BLaER1 (cell line): ENCODE data around the gene KCNJ6.
"Not testable (repeated sequence)": the region's sequence is repeated elsewhere in the genome, so short reads cannot be mapped to it uniquely, and the experiment has no call there.

Source experiments
- H3K27ac ChIP-seq: shearing (Covaris generic); formaldehyde crosslinking; 2 replicates; pipeline ENCODE4 v1.8.1; 2022
- H3K27me3 ChIP-seq: shearing (Covaris generic); formaldehyde crosslinking; 2 replicates; pipeline ENCODE4 v1.8.1; 2022
- H3K36me3 ChIP-seq: shearing (Covaris generic); formaldehyde crosslinking; 2 replicates; pipeline ENCODE4 v1.8.1; 2022
- H3K4me1 ChIP-seq: shearing (Covaris generic); formaldehyde crosslinking; 2 replicates; pipeline ENCODE4 v1.8.1; 2022
- H3K4me2 ChIP-seq: shearing (Covaris generic); formaldehyde crosslinking; 2 replicates; pipeline ENCODE4 v1.8.1; 2022
- H3K4me3 ChIP-seq: shearing (Covaris generic); formaldehyde crosslinking; 2 replicates; pipeline ENCODE4 v1.8.1; 2022
- H3K9ac ChIP-seq: shearing (Covaris generic); formaldehyde crosslinking; 2 replicates; pipeline ENCODE4 v1.8.1; 2022
- H3K9me3 ChIP-seq: shearing (Covaris generic); formaldehyde crosslinking; 2 replicates; pipeline ENCODE4 v1.8.1; 2022
- H4K20me1 ChIP-seq: shearing (Covaris generic); formaldehyde crosslinking; 2 replicates; pipeline ENCODE4 v1.8.1; 2022
- Cebpa-rat ChIP-seq: shearing (Covaris generic); IDR thresholded peaks from 2 replicates; pipeline ENCODE4 v1.8.1; 2022

KCNJ6 gene

GRCh38 chr21:37937668-37938067, 21.4 kb upstream of the KCNJ6 start:
- H3K4me1 ChIP-seq = no peaks in the 10 kb centered on the region
- no peaks in the 10 kb centered on the region for H3K36me3 ChIP-seq
- no peak overlapping the region for H3K27ac ChIP-seq
- peaks cover 23% of the 10 kb centered on the region for H3K9me3 ChIP-seq
- no peak overlapping the region for H3K9ac ChIP-seq
- H3K27me3 ChIP-seq = no peaks in the 10 kb centered on the region
- TF ChIP-seq Cebpa-rat = no peak
- no peak overlapping the region for H3K4me2 ChIP-seq
- H3K4me3 ChIP-seq = no peak overlapping the region
- no peaks in the 10 kb centered on the region for H4K20me1 ChIP-seq

DNA sequence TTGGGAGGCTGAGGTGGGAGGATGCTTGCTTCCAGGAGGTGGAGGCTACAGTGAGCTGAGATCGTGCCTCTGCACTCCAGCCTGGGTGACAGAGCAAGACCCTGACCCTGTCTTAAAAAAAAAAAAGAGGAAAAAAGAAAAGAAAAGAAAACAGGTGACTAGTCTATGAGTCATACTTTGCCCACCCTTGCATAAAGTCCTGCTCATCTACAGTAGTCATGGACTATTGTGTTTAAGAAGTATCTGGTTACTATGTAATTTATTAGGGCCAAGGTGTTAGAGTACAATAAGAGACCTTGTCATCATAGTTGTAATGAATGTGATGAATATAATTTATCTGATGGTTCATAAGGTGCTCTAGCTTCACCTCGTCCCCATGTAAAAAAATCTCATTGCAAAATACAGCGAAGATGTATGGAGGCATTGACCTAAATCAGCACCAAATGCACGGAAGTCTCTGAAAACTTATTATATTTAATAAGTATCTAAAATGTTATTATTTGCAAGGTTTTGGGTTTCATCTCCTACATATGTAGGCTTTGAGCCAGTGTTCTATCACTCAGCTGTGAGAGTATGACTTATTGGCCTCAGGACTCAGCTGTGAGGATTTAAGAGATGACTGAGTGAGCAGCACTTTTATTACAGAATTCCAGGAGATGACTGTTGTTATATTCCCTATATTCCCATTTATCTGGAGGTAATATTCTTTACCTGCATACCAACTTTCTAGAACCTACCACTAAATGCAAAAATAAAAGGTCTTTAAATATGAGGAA, 19.9 kb upstream of the KCNJ6 start:
- Histone ChIP-seq H4K20me1 (no peaks in the 10 kb centered on the region), H3K4me1 (no peaks in the 10 kb centered on the region), H3K36me3 (no peaks in the 10 kb centered on the region), H3K27me3 (no peaks in the 10 kb centered on the region), H3K9ac (no peak overlapping the region), H3K9me3 (peaks cover 23% of the 10 kb centered on the region), H3K4me3 (no peak overlapping the region), H3K4me2 (no peak overlapping the region), H3K27ac (no peak overlapping the region)
- no peak for TF ChIP-seq Cebpa-rat

- no peak overlapping the region for H3K27ac ChIP-seq
- H3K9me3 ChIP-seq = peaks cover 9% of the 10 kb centered on the region
- no peak overlapping the region for H3K4me3 ChIP-seq
- H3K36me3 ChIP-seq = no peaks in the 10 kb centered on the region
- H3K4me2 ChIP-seq = no peak overlapping the region
- H4K20me1 ChIP-seq = no peaks in the 10 kb centered on the region
- no peaks in the 10 kb centered on the region for H3K27me3 ChIP-seq
- H3K4me1 ChIP-seq = no peaks in the 10 kb centered on the region
- H3K9ac ChIP-seq = no peak overlapping the region
- TF ChIP-seq Cebpa-rat = no peak
Observed at GRCh38 chr21:37932936-37933335, 16.7 kb upstream of the KCNJ6 start.

GRCh38 chr21:37927711-37928110, 11.5 kb upstream of the KCNJ6 start:
- Histone ChIP-seq H3K27me3 (no peaks in the 10 kb centered on the region), H3K27ac (no peak overlapping the region), H3K9ac (no peak overlapping the region), H3K4me3 (no peak overlapping the region), H3K9me3 (peaks cover 8% of the 10 kb centered on the region), H3K4me2 (no peak overlapping the region), H3K4me1 (no peaks in the 10 kb centered on the region), H3K36me3 (no peaks in the 10 kb centered on the region), H4K20me1 (no peaks in the 10 kb centered on the region)
- TF ChIP-seq Cebpa-rat = no peak

DNA sequence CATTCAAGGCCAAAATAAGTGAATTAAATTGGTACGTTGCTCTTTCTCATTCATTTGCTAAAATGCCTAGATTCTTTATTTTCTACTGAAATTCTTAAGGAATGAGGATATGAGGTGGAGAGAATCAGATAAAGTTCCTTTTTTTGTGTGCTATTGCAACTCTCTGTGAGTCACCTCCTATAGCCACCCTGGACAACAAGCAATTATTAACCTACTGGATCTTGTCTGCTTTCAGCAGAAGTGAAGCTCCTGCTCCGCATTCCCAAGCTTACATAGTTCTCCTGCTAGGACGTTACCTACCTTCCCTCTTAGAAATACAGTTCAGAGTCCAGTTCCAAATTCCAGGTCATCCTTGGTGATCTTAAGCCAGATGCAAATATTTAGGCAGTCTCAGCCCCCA, 4.8 kb upstream of the KCNJ6 start:
- Histone ChIP-seq H4K20me1 (no peaks in the 10 kb centered on the region), H3K4me2 (no peak overlapping the region), H3K27ac (no peak overlapping the region), H3K9ac (no peak overlapping the region), H3K9me3 (peaks cover 8% of the 10 kb centered on the region), H3K36me3 (no peaks in the 10 kb centered on the region), H3K4me1 (0 out of 2 replicates have a peak, but pooled peaks cover 5% of the 10 kb centered on the region), H3K4me3 (no peak overlapping the region), H3K27me3 (peaks cover 23% of the 10 kb centered on the region)
- TF ChIP-seq Cebpa-rat = no peak

GRCh38 chr21:37920302-37920701, 4.0 kb upstream of the KCNJ6 start:
- not testable (repeated sequence) for H3K27ac ChIP-seq, H3K36me3 ChIP-seq, H3K4me2 ChIP-seq, H3K4me3 ChIP-seq, H3K4me1 ChIP-seq, H4K20me1 ChIP-seq, H3K9ac ChIP-seq
- peaks cover 31% of the 10 kb centered on the region for H3K27me3 ChIP-seq
- H3K9me3 ChIP-seq = peaks cover 14% of the 10 kb centered on the region

DNA sequence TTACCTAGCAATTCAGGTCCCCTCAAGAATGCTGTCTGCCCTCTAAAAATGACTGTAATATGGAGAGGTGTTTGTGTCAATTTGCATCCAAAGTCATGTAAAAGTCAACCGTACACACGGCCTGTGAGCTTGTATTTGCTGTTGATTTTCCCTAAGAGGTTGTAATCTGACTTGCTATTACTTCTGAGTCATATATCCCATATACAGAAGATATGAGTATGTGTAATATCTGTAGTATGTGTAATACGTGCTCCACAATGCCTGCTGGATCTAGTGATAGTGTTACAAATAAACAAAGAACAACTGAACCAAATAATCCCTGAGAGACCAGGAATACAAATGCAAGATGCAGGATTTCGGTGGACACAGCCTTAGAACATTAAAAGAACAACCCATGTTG, 1.4 kb upstream of the KCNJ6 start:
- Histone ChIP-seq H3K9ac (no peak overlapping the region), H3K27me3 (peaks cover 53% of the 10 kb centered on the region), H3K4me2 (no peak overlapping the region), H3K9me3 (peaks cover 14% of the 10 kb centered on the region), H3K27ac (no peak overlapping the region), H3K36me3 (no peaks in the 10 kb centered on the region), H3K4me1 (0 out of 2 replicates have a peak, but pooled peaks cover 8% of the 10 kb centered on the region), H3K4me3 (no peak overlapping the region), H4K20me1 (no peaks in the 10 kb centered on the region)
- TF ChIP-seq Cebpa-rat = no peak

GRCh38 chr21:37915941-37916309, 332 bp downstream of the KCNJ6 start:
- peak overlapping the region; percentile 26; the same call in 1 of the 2 replicates for H3K4me2 ChIP-seq
- no peak for TF ChIP-seq Cebpa-rat
- no peak overlapping the region for H3K27ac ChIP-seq
- H3K36me3 ChIP-seq = no peaks in the 10 kb centered on the region
- H4K20me1 ChIP-seq = no peaks in the 10 kb centered on the region
- H3K4me3 ChIP-seq = peak overlapping the region; percentile 18; the same call in 1 of the 2 replicates
- peaks cover 14% of the 10 kb centered on the region for H3K9me3 ChIP-seq
- no peak overlapping the region for H3K9ac ChIP-seq
- 0 out of 2 replicates have a peak, but pooled peaks cover 8% of the 10 kb centered on the region for H3K4me1 ChIP-seq
- peaks cover 53% of the 10 kb centered on the region for H3K27me3 ChIP-seq

DNA sequence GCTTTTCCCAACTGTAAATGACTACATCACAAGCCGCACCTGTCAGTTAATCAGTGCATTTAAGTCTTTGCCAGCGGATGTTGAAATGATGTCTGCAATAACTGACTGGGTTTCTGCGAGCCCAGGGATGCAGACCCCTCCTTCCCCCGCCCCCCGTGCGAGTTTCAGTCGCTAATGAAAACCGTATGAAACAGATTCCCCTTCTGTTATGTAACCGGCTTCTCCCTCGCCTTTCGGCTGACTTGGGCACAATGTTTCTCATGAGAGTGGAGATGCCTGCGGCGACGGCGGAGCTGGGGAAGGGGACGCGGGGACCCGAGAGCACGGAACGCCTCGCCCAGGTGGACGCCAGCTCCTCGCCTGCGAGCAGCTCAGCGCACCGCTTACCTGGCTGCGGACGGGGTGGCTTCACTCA, 753 bp downstream of the KCNJ6 start:
- H3K36me3 ChIP-seq = no peaks in the 10 kb centered on the region
- H3K4me2 ChIP-seq = no peak overlapping the region
- no peak overlapping the region for H3K27ac ChIP-seq
- no peak for TF ChIP-seq Cebpa-rat
- peaks cover 14% of the 10 kb centered on the region for H3K9me3 ChIP-seq
- no peak overlapping the region for H3K9ac ChIP-seq
- peaks cover 53% of the 10 kb centered on the region for H3K27me3 ChIP-seq
- peak overlapping the region; percentile 18; the same call in 1 of the 2 replicates for H3K4me3 ChIP-seq
- 0 out of 2 replicates have a peak, but pooled peaks cover 8% of the 10 kb centered on the region for H3K4me1 ChIP-seq
- H4K20me1 ChIP-seq = no peaks in the 10 kb centered on the region

DNA sequence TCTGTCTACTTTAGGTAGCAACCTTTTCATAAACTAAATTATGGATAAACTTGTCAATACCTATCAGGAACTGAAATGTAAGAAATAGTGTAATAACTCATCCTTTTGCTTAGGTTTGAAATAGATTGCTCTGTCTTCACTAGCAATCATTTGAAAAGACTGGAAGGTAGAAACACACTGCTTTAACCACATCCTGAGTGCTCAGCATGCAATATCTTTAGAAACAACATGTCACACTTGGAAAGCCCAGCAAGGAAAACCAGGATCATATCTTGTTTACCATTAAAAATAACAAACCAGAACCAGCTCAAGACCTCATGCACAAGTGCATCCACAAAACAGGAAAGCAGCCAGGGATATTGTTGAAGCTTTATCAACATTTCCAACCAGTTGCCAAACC, 3.6 kb downstream of the KCNJ6 start:
- Histone ChIP-seq H3K9me3 (peaks cover 14% of the 10 kb centered on the region), H3K36me3 (no peaks in the 10 kb centered on the region), H3K27ac (no peak overlapping the region), H3K9ac (no peak overlapping the region), H3K4me3 (no peak overlapping the region), H3K4me2 (no peak overlapping the region), H3K4me1 (0 out of 2 replicates have a peak, but pooled peaks cover 8% of the 10 kb centered on the region), H4K20me1 (no peaks in the 10 kb centered on the region), H3K27me3 (peaks cover 45% of the 10 kb centered on the region)
- no peak for TF ChIP-seq Cebpa-rat

DNA sequence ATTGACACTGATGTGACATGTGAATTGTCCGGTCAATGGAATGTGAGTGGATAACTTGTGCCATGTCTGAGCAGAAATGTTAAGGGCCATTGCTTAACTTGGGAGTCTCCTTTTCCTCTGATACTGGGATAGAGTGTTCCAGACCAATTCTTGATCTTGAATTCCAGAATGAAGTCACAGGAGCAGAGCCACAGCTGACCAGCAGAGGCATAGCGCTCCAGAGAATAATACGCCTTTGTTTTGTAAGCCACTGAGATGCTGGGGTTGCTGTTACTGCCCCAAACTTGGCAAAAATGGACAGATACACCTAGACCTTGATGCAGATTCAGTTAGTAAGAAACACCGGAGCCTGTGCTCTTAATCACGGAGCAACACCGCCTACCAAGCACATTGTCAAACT, 6.3 kb downstream of the KCNJ6 start:
- Histone ChIP-seq H3K4me3 (no peak overlapping the region), H4K20me1 (no peaks in the 10 kb centered on the region), H3K9me3 (no peaks in the 10 kb centered on the region), H3K4me2 (no peak overlapping the region), H3K27ac (no peak overlapping the region), H3K27me3 (peaks cover 18% of the 10 kb centered on the region), H3K9ac (no peak overlapping the region), H3K36me3 (no peaks in the 10 kb centered on the region), H3K4me1 (no peaks in the 10 kb centered on the region)
- TF ChIP-seq Cebpa-rat = no peak
